GM19035 (cell line): ENCODE measurements around the gene SPNS3.

Experiments
- ATAC-seq: cut with Tn5 transposase; IDR thresholded peaks from one replicate; pipeline ENCODE4 v1.9.1; 2021; ENCODE audit not compliant: unreplicated experiment

Gene SPNS3

DNA sequence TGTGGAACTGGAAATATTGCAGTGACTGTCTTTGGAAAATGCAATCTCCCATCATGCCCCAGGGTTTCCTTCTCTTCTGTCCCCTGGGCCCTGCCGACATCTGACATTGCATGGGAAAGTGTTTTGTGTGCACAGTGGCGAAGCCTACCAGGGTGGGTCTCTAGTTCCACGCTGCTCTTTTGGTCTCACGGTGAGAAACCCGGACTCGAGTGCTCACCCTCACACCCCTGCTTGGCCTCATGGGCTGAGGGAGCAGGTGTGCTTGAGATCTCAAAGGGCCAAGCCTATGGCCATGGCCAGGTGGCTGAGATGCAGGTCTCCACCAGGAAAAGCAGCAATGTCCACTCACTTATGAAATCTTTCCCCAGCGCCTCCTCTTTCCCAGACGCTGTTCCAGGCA, 32.0 kb downstream of the SPNS3 start:
- ATAC-seq, result no peak

GRCh38 chr17:4467287-4467686, 33.5 kb downstream of the SPNS3 start:
- ATAC-seq, result no peak

DNA sequence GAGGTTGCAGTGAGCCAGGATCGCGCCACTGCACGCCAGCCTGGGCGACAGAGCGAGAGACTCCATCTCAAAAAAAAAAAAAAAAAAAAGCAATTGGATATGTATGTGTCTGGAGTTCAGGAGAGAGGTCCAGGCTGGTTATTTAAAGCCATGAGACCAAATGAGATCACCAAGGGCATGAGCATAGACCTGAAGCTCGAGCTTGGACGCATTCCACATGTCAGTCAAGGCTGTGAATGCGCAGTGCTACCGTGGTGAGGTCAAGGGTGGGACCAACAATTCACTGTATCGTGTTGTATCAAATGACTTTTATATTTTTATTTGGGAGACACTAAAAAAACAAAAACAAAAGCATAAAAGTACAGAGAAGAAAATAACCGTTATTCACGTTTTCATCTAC, 35.8 kb downstream of the SPNS3 start:
- ATAC-seq, result no peak

- no peak for ATAC-seq
These were observed 38.5 kb downstream of the SPNS3 start for GRCh38 chr17:4472286-4472685.

DNA sequence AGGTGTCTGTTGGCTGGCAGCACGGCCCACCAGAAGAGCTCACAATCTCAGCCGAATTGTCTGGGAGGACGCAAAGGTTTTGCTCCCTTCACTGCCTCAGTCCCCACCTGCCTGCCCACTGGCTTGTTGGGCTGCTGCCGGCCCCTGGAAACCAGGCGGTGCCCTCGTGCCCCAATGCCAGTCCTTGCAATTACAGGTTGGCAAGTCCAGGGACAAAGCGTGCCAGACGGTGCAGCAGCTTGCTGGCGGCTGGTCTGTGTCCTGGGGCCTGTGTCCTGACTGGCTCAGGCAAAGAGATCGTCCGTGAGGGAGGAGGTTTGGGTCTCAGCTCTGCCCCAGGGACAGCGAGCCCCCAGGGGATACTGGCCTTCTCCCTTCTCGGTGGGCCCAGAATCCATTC, 40.4 kb downstream of the SPNS3 start:
- ATAC-seq, result no peak

DNA sequence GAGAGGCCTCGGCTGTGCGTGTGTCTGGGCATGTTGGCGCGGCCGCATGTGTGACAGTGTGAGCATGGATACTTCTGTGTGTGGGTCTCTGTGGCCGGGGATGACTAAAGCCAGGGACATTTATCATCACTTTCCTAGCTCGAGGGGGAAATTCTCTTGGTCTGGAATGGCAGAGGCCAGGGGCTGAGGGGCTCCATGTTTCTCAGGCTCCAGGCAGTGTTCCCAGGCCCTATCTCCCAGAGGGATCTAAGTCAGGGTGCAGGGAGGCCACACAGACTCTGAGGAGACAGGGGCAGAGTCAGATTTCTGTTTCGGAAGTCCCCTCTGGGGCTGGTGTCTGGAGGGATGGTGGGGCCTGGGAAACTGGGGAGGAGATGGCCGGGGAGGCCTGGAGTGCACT, 41.3 kb downstream of the SPNS3 start:
- ATAC-seq, result no peak

- no peak for ATAC-seq
These were observed 41.7 kb downstream of the SPNS3 start for GRCh38 chr17:4475463-4475862.

DNA sequence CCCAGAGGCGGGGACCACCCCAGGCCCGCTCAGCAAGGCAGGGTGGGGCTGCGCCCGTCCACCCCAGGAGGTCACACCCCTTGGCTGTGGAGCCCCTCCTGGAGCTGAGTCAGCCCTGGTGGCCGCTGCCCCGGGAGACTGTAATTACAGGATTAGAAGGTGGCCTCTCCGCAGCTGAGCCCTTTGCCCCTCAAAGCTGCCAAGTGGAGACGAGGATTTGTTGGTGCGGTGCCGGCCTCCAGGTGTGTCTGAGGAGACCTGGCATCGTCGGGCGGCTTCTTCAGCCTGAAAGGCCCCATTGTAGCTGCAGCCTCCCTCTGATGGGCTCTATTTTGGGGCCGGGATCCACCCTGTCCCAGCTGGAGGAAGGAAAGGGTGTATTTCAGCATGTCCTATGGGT, 42.3 kb downstream of the SPNS3 start:
- ATAC-seq, result no peak

DNA sequence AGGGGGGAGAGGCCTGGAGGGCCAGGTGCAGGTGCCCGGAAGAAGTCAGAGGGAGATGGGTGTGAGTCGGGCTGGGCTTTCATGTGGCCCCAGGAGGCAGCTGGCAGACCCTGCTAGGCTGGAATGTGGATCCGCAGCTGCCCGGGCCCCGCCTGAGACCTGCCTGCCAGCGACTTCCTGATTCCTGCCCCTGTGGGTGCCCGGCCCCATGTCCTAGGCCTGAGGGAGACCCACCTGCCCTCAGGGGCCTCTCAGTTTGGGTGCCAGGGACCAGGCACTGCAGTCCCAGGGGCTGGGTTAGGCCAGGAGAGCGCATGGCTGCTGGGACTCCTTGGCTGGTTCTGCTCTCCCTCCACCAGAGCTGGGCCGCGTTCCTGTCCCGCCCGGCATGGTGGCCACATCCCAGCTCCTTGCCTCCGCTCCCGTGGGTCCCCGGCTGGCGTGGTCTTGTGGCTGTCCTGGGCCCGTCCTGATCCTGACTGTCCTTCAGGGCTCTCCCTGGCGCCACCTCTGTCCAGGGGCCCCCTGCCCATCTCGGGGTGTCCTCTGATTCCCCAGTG, 42.9 kb downstream of the SPNS3 start:
- no peak for ATAC-seq

GRCh38 chr17:4477255-4477791, 43.6 kb downstream of the SPNS3 start:
- ATAC-seq, result no peak

GRCh38 chr17:4478318-4478830, 44.6 kb downstream of the SPNS3 start:
- no peak for ATAC-seq

- no peak for ATAC-seq
These were observed 45.7 kb downstream of the SPNS3 start for GRCh38 chr17:4479340-4479981.

DNA sequence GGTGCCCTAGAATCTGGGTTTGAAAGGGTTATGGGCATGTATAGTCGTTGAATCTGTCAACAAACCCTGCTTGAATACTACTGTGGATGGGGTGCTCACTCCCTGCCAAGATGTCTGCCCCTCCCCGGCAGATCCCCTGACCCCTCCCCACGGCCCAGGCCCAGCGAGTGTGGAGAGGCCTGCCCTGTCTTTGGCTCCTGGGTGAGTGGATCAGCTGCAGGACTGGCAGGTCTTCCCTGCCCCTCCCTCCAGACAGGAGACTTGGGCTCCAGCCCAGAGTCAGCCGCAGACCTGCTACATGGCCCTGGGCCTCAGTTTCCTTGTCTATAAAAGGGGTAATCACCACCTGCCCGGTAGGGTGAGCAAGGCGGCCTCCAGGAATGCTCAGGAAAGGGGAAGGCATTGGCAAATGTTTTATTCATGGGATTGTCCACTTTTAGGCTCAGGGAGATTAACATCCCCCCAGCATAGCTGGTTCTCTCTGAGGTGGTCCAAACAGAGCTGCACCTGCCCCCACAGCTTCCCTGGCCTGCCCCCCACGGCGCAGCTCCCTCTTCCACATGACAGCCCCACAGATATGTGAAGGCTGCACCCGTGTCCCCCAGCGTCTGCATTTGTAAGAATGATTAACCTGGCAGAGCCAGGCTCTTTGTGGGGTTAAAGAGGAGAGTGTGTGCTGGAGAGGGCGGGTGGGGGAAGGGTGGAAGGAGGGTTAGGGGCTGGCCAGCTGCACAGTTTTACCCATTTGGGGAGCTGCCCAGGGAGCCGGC, 46.4 kb downstream of the SPNS3 start:
- no peak for ATAC-seq

DNA sequence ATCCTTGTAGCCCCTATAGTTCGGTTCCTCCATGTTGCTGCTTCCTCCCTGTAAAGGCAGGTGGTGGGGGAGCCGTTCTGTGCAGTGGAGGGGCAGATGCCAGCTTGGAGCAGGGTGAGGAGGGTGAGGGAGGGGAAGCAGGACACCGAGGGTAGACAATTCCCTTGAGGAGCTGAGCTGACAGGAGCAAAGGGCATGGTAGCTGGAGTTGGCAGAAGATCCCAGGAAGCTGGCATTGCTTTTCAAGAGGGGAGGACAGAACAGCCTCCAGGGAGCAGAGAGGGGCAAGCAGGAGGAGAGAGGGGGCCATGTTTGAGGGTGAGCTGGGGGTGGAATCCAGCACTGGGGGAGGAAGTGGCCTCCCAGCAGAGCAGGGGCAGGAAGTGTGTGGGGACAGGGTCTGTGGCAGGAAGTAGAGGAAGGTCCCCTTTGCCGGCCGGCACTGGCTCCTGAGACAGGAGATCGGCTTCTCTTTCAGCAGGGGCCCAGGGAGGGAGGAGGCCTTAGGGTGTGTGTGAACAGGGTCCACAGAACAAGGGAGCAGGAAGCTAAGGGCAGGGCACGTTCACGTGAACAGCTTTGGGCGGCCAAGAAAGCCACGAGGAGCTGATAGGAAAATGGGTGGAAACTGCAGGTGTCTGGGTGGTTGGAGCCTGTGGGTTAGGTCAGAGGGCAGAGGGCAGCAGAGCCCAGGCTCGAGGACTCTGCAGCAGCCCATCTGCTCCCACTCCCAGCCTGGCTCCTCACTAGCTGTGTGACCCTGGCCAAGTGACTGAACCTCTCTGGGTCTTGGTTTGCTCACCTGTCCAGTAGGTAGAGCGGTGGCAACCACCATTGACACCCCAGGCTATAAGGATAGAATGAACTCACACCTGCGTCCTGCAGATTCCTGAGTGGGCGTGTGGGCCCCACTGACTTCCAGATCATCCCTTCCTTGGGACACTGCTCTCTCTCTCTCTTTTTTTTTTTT, 47.5 kb downstream of the SPNS3 start:
- no peak for ATAC-seq

- ATAC-seq, result no peak
These were observed 48.7 kb downstream of the SPNS3 start for GRCh38 chr17:4482338-4483011.

GRCh38 chr17:4483012-4483840, 49.5 kb downstream of the SPNS3 start:
- ATAC-seq, result no peak

DNA sequence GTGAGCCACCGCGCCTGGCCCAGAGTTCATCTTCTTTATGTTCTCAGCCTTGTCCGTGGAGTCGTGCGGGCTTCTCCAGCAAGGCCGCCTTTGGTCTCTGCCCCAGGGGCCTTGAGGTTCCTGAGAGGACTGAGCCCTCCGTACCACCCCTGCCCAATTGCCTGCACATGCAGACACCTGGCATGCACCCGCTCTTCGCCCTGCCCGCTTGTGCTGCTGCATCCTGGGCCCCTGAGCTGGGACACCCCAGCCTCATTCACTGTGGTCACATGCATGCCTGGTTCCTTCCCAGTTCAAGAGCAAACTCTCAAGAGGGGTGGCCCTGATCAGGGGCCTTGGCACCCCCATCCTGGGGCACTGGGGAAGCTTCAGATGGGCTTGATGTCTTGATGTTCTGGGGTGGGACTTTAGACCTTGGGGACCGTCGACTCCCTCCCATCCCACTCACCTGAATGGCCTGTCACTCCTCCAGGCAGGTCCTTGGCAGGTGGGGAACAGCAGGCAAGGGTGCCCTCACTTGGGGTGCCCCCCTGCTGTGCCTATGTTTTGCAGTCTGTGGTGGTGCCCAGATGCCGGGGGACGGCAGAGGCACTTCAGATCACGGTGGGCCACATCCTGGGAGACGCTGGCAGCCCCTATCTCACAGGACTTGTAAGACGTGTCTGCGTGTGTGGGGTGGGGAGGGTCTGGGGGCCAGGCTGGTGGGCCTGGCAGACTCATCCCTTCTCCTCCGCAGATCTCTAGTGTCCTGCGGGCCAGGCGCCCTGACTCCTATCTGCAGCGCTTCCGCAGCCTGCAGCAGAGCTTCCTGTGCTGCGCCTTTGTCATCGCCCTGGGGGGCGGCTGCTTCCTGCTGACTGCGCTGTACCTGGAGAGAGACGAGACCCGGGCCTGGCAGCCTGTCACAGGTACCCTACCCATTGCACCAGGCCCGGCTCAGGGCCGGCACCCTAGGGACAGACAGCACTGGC, 52.2 kb downstream of the SPNS3 start:
- no peak for ATAC-seq

GRCh38 chr17:4487296-4487695, 53.6 kb downstream of the SPNS3 start:
- no peak for ATAC-seq
